Ureter (tissue), 1 donor: Measurements from ENCODE around the gene LSM12. TPM values are rescaled to one million over a fixed set of nuclear protein-coding genes. Genes with fewer than 3 reads are reported as not detected.
"Not testable (repeated sequence)": the region's sequence is repeated elsewhere in the genome, so short reads cannot be mapped to it uniquely, and the experiment has no call there.

Experiments
- DNase-seq: peaks from one replicate; pipeline ENCODE4 v3.0.0-alpha.2; 2020; ENCODE audit warnings: low spot score
- total RNA-seq: library from RNA; stranded (reverse); gene quantifications from one replicate; pipeline ENCODE4 v1.2.4, GENCODE V29; 2023
- donor health status: DM: yes; HTN: yes; CAD: no.

LSM12 gene
- total RNA-seq, 1 donor from 2014 or later = 62.5 TPM

DNA sequence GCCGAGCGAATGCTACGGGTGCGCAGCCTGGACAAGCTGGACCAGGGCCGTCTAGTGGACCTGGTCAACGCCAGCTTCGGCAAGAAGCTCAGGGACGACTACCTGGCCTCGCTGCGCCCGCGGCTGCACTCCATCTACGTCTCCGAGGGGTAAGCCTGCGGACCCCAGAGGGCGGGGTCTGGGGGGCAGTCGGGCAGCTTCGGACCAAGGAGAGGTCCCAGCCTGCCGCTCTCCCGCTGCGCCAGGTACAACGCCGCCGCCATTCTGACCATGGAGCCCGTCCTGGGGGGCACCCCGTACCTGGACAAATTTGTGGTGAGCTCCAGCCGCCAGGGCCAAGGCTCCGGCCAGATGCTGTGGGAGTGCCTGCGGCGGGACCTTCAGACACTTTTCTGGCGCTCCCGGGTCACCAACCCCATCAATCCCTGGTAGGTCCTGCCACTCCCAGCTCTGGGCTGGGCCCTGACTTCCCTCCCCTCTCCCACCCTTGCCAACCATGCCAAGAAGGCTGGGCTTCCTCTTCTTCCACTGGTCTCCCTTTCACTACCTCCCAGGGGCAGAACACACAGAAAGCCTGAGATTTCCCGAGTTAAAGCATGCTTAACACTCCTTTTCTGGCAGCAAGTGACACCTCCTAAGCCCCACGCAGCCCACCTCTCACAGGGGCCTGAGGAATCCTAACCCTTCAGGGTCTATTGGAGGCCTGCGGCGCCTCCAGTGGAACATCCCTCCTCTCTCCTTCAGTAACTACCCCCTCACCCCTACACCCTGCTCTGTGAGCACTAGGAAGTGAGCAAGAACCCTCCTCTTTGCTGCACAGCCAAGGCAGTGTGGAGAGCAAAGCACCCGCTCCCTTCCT, 58.9 kb downstream of the LSM12 start:
- DNase-seq = no peak

GRCh38 chr17:44006598-44007345, 59.7 kb downstream of the LSM12 start:
- DNase-seq = peak; percentile 99

GRCh38 chr17:44006272-44006597, 60.2 kb downstream of the LSM12 start:
- DNase-seq = no peak

DNA sequence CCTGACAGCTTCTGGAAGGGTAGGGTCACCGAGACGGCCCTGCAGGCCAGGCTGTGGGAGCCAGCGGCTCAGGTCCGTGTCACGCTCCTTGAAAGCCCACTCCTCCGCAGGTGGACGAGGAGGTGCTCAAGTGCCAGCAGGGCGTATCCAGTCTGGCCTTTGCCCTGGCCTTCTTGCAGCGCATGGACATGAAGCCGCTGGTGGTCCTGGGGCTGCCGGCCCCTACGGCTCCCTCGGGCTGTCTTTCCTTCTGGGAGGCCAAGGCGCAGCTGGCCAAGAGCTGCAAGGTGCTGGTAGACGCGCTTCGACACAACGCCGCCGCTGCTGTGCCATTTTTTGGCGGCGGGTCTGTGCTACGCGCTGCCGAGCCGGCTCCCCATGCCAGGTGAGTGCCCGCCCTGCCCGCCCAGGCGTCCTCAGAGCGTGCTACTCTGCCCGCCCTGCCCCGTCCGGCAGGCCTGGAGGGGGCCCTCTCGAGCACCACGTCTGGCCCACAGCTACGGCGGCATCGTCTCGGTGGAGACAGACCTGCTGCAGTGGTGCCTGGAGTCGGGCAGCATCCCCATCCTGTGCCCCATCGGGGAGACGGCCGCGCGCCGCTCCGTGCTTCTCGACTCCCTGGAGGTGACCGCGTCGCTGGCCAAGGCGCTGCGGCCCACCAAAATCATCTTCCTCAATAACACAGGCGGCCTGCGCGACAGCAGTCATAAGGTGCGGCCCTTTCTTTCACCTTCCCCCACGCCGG, 60.8 kb downstream of the LSM12 start:
- no peak for DNase-seq

- no peak for DNase-seq
Measured at GRCh38 chr17:44004761-44005526, 61.5 kb downstream of the LSM12 start.

GRCh38 chr17:44004077-44004760, 62.3 kb downstream of the LSM12 start, which contains the start of gene NAGS:
Gene NAGS (plus strand): TSS chr17:44004622. CDS start chr17:44004664, 42 bp downstream.
- no peak for DNase-seq

DNA sequence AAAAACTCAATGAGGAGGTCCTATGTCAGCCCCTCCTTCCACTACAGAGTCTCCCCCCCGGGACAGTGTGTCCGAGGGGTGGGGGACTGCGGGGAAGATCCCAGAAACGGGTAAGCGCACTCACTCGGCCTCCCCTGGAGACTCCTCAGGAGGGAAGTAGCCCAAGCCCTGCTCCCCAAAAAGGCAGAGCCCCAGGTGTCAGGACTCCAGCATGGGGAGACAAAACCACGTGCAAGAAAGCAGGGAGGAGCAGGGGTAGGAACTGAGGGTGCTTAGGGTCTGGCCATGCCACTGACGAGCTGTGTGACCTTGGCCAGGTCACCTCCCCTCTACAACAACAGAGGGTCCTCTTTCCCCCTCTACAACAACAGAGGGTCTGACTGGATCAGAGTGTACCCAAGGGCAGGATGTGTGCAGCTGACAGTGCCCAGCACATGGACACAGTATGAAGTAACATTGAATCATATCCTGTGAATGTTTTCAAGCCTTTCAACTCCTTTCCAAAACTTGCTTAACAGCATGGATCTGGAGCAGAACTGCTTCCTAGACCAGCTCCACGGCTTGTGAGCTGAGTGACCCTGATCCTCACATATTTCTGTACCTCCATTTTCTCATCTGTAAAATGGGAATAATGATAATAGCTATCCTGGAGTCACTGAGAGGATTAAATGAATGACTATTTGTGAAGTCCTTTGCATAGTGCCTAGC, 64.2 kb downstream of the LSM12 start:
- DNase-seq = no peak

- no peak for DNase-seq
Measured at GRCh38 chr17:44001461-44001920, 65.0 kb downstream of the LSM12 start.

- DNase-seq = no peak
Measured at GRCh38 chr17:44000871-44001460, 65.5 kb downstream of the LSM12 start.

DNA sequence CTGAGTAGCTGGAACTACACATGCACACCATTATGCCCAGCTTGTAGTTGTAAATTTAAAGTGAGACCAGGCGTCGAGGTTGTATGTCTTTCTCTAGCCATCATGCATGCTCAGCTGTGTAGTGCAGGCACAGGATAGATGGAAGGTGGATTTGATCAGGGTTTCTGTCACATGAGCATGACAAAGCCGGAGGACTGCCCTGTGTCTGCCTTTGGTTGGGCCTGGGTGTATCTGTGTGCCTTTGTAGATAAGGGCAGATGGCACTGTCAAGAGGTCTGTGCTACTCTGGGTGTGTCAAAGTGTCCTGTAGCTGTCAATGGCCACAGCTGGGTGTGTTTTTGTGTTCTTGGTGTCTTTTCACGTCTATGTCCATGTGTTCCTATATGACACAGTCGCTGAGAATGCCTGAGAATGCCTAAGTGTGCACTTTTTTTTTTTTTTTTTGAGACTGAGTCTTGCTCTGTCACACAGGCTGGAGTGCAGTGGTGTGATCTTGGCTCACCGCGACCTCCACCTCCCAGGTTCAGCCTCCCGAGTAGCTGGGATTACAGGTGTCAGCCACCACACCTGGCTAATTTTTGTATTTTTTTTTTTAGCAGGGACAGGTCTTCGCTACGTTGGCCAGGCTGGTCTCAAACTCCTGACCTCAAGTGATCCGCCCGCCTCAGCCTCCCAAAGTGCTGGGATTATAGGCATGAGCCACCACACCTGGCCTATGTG, 66.2 kb downstream of the LSM12 start:
- no peak for DNase-seq

DNA sequence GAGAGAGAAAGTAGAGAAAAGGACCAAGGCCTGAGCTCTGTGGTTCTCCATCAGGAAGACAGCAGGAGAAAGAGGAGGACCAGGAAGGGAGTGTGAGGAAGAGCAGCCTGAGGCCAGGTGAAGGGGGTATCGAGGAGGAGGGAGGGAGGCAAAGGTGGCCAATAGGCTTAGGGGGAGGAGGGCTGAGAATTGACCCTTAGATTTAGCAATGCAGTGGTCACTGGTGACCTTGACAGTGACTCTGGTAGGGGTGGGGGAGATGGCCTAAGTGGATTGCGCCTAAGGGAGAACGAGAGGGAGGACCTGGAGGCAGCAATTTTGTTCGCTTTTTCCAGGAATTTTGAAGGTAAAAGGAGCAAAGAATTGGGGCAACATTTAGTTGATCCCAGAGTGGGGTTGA, 67.4 kb downstream of the LSM12 start:
- DNase-seq = no peak

DNA sequence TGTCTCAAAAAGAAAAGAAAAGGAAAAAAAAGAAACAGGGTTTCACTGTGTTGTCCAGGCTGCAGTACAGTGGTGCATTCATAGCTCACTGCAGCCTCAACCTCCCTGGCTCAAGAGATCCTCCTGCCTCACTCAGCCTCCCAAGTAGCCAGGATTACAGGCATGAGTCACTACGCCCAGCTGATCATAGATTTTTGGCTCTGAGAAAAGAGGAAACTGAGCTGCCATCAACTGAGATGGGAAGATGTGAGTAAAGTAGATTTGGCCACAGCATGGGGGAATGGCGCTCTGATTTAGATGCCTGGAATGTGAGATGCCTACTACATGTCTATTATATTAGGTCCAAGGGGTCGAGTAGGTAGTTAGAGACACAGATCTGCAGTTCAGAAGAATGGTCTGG, 67.9 kb downstream of the LSM12 start:
- DNase-seq = no peak

DNA sequence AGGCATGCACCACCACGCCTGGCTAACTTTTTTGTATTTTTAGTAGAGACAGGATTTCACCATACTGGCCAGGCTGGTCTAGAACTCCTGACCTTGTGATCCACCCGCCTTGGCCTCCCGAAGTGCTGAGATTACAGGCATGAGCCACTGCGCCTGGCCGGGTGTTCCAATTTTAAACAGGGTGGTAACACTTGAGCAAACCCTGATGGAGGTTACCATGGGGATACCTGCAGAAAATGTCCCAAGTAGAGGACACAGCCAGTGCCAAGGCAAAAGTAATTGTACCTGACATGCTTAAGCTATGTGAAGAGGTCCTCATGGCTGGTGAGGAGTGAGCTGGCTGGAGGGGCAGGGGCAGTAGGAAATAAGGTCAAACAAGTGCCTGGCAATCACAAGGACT, 69.3 kb downstream of the LSM12 start:
- DNase-seq = not testable (repeated sequence)

DNA sequence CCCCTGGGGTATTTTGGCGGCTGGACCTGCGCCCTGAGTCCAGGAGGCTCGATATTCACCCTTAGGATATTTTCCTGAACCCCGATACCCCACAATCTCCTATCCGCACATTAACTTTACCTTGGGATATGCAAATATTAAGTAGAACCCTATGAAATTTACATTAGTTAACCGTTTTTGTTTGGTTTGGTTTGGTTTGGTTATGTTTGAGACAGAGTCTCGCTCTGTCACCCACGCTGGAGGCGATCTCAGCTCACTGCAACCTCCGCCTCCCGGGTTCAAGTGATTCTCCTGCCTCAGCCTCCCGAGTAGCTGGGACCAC, 71.4 kb downstream of the LSM12 start:
- DNase-seq = no peak

- peak; percentile 69 for DNase-seq
Measured at GRCh38 chr17:43994272-43995149, 72.0 kb downstream of the LSM12 start.

DNA sequence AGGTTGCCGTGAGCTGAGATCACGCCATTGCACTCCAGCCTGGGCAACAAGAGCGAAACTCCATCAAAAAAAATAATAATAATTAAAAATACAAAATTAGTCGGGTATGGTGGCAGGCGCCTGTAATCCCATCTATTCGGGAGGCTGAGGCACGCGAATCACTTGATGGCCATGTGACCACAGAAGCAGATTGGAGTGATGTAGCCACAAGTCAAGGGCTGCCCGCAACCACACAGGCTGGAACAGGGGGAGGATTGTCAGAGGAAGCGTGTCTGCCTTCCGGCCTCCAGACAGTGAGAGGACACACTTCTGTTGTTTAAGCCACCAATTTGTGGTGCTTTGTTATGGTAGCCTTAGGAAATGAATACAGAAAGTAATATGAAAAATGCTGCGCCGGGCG, 73.8 kb downstream of the LSM12 start:
- DNase-seq = no peak

GRCh38 chr17:43988301-43988700, 78.2 kb downstream of the LSM12 start:
- DNase-seq = no peak
